GM12873 (cell line): ENCODE results near the gene MACROH2A1.

Source experiments
- TF ChIP-seq, protein P1 (sequence below): IDR thresholded peaks from 2 replicates; pipeline ENCODE4 v1.5.1; 2012; ENCODE audit warnings: low read depth, mild to moderate bottlenecking, moderate library complexity, low read length, control low read depth; ENCODE audit not compliant: insufficient read depth; ENCODE audit errors: missing control alignments

The MACROH2A1 gene

DNA sequence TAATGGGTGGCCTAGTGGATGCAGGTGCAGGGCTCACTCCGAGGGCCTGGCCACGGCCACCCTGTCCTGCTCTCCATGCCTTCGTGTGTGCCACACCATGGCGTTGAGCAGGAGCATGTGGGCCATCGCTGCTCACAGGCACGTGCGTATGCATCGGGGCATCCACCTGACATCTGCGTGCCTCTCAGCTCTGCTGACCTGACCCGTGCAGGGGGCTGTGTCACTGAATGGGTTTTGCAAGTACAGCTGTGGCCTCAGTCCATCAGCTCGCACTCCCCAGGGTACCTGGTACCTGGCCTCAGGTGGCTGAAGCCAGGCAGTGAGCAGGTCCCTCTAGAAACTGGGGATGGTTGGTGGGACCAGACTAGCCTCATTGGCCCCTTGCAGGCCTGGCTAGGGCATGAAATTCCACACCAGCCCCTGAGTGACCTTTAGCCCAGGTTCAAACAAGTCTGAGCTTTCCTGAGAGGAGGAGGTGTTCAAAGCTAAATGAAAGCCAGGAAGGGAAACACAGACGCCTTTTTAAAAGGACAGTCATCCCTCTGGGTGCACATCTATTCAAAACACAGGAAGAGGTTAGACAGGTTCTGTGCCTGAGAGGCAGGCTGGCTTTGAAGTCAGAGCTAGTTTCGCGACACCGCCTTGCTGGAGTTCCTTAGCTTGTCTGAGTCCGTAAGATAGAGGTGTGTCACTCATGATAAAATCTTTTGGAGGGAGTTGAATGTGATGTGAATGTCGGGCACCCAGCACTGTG is 74.0 kb downstream of the MACROH2A1 start:
- TF ChIP-seq, protein P1, sequence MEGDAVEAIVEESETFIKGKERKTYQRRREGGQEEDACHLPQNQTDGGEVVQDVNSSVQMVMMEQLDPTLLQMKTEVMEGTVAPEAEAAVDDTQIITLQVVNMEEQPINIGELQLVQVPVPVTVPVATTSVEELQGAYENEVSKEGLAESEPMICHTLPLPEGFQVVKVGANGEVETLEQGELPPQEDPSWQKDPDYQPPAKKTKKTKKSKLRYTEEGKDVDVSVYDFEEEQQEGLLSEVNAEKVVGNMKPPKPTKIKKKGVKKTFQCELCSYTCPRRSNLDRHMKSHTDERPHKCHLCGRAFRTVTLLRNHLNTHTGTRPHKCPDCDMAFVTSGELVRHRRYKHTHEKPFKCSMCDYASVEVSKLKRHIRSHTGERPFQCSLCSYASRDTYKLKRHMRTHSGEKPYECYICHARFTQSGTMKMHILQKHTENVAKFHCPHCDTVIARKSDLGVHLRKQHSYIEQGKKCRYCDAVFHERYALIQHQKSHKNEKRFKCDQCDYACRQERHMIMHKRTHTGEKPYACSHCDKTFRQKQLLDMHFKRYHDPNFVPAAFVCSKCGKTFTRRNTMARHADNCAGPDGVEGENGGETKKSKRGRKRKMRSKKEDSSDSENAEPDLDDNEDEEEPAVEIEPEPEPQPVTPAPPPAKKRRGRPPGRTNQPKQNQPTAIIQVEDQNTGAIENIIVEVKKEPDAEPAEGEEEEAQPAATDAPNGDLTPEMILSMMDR: no peak

DNA sequence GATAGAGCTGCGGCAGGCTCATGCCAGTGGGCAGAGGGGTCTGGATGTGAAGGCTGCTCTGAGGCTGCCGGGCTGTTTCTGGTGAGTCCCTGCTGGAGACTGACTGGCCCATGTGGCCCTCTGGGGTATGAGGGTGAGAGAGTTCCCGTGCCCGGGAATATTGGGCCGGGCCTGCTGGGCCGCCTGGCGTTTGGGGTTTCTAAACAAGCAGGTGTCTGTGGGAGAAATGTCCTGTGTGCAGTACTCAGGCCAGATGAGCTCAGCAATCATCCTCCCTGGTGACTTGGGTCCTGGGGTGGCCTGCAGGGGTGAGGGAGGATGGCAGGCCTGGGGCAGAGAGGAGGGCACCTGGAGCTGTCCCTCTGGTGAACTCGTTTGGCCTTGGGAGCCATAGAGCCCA is 74.9 kb downstream of the MACROH2A1 start:
- TF ChIP-seq, protein P1: no peak

DNA sequence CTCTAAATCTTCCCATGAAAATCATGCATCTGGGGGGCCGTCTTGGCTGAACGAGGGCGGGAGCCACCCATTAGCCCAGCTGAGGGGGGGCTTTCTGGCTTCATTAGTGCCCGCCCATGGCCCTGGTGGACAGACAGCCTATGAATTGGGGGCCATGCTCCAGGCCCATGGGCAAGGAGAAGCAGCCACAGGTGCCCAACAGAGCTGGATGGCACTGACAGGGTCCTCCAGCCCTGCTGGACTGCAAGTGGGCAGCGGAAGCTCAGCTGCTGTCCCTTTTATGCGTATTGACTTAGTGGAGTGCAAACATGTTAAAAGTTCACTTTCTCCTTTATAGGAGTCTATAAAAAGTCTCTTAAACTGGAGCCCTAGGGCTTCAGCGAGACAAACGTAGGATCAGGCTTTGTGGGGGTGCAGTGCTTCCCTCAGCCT is 75.3 kb downstream of the MACROH2A1 start:
- TF ChIP-seq, protein P1: no peak

DNA sequence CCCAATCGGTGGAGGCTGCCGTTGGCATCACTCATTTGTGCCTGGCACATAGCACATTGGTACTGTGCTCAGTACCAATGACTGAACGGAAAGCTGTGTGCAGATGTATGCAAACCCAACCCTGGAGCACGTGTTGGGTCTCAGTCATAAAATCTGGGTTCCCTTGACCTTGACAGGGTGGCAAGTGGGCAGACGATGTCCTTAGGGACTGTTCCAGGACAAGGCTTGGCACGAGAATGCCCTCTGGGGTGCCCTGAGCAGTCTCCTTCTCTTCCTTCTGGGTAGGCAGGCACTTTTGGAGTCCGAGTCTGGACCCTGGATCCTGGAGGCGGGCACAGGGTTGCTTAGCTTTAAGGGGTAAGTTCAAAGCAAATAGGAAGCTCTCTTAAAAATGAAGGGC is 75.8 kb downstream of the MACROH2A1 start:
- TF ChIP-seq, protein P1: no peak

DNA sequence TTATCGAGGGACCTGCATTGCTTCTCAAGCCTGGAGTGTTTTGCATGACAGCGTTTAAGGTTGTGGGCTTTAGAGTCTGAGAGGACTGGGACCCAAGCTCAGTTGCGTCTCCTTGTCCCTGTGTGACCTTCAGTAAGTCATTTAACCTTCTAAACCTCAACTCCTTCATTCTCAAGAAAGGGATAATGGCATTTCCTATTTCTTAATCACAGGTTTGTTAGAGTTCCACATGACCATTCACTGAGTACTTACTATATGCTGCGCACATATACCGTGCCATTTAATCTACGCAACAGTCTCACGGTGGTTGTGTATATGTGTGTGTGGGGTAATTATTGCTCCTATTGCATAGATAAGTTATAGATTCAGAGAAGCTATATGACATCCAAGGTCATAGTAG is 76.3 kb downstream of the MACROH2A1 start:
- TF ChIP-seq, protein P1: no peak

DNA sequence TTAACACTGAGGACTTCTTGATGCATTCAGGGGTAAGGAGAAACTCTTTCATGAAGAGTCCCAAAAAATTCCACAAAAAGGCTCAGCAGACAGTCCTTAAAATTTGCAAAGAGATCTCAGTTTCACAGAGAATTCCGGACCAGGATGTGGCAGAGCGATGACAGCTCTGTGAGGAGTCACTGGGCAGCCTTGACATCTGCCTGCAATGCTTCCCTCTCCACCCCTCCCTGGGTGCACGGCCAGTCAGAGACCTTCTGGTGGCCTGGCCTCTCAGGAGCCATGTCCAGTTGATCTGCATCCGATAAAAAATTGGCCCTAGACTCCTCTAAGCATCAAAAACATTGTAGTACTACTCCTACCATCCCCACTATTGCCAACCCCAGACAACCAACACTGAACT is 76.8 kb downstream of the MACROH2A1 start:
- TF ChIP-seq, protein P1: no peak

DNA sequence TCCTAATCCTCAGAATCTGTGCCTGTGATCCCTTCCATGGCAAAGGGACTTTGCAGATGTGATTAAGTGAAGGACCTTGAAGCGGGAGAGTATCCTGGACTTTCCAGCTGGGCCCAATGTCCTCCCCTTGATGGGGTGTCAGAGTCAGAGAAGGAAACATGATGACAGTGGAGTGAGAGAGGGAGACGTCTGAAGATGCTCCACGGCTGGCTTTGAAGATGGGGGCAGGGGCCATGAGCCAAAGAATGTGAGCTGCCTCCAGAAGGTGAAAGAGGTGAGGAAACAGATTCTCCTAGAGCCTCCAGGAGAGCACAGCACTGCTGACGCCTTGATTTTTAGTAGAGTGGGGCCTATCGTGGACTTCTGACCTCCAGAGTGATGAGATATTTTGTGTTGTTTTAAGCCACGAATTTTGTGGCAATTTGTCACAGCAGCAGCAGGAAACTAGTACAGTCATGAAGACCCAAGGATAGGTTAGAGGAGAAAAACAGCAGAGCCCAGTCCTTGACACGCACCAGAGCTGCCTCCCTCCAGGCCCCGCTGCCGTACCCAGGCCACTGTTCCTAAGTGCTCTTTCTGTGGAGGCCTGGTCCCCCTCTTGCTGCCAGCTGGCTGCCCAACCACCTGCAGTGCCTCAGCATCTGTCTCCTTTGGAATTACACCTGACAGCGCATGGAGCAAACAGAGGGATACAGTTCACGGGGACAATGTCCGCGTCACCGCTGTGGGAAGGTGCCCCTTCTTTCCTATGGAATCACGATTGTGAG is 78.1 kb downstream of the MACROH2A1 start:
- TF ChIP-seq, protein P1: no peak
